ENCODE results near the gene NLRP6.
"Not testable (repeated sequence)": the region's sequence is repeated elsewhere in the genome, so short reads cannot be mapped to it uniquely, and the experiment has no call there.

Gene NLRP6

DNA sequence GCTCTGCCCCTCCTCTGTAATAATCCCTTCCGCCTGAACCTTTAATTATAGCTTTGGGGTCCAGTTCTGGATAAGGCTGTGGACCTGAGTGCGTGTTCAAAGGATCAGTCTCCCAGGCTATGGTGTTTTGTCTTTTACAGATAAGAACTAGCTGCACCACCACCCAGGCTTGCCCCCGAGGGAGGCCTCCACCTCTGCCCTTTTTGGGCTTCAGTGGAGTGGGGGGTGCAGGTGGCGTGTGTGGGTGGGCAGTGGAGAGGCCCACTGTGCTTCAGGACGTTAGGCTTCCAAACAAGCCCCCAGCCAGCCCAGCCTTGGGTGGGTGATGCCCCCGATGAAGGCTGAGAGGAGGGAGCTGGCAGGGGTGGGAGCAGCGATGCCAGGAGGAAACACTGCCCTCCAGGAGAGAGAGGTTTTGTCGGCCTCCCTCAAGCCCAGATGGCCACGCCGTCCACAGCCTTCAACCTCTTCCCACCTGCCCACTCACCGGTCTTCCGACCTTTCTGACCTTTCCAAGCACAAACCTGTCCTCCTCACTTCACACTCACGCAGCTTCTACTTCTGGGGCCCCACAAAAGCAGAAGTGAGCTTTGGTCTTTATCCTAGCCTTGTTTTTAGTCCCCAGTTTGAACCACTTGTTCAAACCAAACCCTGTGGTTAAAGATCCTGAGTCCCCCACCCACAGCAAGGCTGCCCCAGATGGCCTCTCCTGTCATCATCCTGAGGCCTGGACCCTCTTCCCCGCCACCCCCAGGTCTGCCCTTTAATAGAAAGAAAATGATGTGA, 21.1 kb upstream of the NLRP6 start:
- DNase-seq (ENCODE audit: low spot score) = no peak

DNA sequence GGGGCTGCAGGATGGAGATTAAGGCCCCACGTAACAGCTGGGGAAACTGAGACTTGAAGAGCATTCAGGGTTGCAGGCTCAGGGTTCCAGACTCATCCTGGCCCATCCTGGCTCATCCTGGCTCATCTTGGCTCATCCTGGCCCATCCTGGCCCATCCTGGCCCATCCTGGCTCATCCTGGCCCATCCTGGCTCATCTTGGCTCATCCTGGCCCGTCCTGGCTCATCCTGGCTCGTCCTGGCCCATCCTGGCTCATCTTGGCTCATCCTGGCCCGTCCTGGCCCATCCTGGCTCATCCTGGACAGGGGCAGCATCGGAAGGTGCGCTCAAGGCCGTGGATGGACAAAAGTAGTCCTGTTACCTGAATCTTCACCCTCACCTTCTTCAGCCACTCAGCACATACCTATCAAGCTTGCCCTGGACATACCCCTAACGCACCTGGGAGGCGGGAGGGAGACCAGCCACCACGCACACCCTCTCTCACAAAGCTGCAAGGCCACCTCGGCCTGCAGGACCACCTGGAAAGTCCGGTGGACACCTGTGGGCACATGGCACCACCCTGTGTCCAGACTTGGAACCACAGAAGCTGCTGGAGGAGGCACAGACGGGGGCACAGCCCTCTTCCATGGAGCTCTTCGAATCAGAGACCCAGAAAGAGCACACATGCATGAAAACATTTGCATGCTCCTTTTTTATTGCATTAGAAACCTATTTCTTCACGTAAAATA, 20.3 kb upstream of the NLRP6 start:
- no peak for DNase-seq (ENCODE audit: low spot score)

GRCh38 chr11:259413-259812, 18.8 kb upstream of the NLRP6 start:
- no peak for DNase-seq (ENCODE audit: low spot score)

DNA sequence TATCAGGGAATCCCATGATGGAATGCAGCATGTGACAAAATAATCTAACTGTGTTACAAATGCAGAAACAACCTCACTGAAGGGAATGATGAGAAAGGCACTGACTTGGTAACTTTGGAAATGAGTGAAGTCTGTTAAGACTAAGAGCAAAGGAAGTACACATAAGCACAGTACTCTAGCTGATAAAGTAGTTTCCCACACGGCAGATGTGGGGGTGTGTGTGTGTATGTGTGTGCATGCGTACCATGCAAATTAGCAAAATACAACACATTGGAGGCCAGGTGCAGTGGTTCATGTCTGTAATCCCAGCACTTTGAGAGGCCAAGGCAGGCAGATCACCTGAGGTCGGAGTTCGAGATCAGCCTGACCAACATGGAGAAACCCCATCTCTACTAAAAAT, 16.6 kb upstream of the NLRP6 start:
- no peak for DNase-seq (ENCODE audit: low spot score)

DNA sequence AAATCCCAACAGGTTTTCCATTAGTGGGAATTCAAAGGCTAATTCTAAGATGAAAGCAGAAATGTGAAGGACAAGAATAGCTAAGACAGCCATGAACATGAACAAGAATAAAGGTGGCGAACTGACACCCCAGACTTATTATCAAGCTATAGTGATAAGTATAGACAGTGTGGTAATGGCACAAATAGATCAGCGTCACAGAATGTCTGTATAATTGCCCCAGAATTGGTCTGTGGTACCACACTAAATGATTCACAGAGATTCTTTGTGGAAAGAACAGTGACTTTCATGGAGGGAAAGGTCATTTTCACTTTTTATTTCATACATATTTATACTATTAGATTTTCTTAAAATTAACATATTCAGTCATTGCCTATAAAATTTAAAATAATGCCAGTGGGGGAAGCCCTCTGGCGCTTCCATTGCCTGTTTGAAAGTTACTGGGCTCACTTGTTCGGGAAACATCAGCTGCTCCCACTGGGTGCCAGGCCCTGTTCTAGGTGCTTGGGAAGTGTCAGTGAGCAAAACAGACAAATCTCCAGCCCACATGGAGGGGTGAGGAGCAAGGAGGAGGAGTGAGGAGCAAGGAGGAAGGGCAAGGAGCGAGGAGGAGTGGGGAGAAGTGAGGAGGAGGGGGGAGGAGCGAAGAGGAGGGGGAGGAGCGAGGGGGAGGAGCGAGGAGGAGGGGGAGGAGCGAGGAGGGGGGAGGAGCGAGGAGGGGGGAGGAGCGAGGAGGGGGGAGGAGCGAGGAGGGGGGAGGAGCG, 11.3 kb upstream of the NLRP6 start:
- DNase-seq (ENCODE audit: low spot score) = no peak

DNA sequence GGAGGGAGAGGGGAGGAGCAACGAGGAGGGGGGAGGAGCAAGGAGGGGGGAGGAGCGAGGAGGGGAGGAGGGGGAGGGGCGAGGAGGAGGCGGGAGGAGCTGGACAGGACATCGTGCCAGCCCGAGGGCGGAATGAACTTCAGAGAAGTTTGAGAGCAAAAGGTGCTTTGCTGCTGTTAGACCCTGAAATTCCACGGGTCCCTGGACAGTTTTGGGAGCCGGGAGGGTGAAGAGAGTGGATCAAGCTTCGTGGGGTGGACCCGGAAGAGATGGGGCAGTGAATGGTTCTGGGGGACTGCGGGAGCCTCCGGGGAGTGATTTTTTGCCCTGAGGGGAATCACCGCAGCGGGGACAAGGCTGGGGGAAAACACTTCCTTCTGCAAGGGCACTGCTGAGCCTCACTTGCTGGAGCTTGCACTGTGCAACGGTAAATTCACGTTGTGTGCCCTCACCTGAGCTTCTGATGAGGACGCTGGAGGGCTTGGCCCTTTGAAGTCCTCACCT, 10.7 kb upstream of the NLRP6 start:
- no peak for DNase-seq (ENCODE audit: low spot score)

GRCh38 chr11:268716-269145, 9.5 kb upstream of the NLRP6 start:
- DNase-seq (ENCODE audit: low spot score) = not testable (repeated sequence)

DNA sequence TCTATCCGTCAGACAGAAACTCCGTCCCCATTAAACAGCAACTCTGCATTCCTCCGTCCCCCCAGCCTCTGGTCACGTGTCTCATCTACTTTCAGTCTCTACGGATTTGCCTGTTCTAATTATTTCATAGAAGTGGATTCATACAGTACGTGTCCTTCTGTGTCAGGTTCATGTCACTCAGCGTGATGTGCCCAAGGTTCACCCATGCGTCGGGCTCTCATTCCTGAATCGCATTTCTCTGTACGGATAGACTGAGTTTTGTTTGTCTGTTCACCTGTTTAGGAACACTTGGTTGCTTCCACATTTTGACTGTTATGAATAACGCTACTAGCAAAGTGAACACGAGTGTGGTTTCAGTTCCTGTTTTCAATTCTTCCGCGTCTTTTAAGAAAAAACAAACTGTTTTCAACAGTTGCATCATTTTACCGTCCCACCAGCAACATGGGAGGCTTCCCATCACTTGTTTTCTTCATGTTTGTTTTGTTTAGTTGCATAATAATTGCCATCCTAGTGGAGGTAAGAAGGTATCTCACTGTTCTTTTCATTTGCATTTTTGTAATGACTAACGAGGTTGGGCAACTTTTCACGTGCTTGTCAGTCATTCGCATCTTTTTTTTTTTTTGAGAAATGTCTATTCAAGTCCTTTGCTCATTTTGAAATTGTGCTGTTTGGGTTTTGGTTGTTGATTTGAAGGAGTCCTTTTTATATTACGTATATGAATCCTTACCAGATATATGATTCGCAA, 8.9 kb upstream of the NLRP6 start:
- no peak for DNase-seq (ENCODE audit: low spot score)

DNA sequence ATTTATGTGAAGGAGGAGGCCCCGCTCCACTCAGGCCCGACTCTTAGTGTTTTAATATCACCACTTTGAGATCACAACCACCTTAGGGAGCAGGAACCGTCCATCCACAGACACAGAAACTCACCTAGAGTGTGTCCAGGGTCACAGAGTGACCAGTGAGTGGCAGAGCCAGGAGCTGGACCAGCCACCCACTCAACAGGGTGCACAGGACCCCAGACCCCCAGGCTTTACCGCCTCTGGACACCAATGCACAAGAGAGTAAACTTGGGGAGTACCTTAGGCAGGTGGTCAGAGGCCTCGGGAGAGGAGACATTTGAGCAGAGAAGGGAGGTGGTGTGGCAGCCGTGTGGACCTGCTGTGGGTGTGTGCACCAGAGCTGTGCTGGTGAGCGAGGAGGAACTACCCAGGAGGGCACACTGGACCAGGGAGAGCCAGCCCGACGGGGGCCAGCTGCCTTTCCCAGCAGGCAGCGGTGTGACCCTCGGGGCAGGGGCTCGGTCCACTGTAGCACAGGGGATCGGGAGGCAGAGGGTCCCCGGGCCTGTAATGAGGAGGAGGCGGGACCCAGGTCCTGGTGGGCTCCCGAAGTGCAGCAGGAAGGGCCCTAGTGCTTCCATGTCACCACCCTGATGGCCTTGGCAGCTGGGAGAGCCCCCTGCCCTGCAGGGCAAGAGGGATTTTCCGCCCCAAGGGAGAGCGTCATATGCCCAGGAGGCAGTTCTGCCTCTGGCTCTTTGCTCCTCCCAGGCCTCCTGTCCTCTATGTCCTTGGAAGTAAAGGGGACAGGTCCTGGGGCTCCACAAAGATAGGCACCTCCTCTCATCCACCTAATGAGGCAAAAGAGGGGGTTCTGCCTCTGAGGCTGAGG, 7.5 kb upstream of the NLRP6 start:
- DNase-seq (ENCODE audit: low spot score) = no peak

DNA sequence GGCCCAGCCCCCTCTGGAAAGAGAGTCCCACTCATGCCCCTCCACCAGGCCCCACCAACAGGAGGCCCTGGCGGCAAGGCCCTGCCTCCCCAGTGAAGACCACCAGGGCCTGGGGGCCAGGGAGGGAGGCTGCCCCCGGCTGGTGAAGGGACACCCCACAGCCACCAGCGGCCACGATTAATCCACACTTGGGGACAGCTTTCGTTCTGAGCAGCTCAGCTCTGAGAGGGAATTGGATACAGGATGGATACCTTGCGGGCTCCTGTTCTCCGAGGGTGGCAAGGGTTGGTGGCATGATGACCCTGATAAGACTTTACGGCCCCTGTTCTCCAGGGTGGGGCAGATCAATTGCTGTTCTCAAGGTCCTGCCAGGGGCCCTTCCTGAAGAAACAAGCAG, 6.9 kb upstream of the NLRP6 start:
- no peak for DNase-seq (ENCODE audit: low spot score)

DNA sequence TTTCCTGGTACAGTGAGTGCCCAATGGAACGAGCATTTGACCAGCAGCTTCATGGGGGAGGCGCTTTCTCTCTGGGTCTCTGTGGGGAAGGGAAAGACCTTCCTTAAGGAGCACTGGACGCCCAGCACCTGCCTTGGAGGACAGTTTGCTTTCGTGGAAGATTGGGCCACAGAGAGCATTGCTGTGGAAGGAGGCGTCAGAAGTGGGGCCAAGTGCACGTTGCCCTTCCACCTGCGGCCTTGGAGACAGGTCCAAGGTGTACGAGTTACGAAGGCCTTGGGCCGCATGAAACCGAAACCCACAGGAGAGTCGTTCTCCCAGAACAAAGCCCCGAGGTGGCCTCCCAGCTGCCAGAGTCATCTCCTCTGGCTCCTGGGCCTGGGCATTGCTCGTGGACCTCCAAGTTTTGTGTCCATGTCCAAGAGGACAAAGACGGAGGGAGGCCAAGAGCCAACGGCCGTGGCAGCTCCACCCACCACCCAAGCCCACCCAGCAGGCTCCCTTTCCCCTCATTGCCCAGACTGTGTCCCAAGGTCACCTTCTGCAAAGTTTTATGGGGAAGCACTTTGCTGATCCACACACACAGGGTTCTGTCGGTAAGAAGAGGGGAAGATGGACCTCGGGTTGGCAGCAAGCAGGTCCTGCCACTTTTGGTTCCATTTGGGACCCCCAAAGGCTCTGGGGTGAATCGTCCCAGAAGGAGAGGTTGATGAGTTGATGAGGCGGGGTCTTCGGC, 5.8 kb upstream of the NLRP6 start:
- DNase-seq (ENCODE audit: low spot score) = no peak

DNA sequence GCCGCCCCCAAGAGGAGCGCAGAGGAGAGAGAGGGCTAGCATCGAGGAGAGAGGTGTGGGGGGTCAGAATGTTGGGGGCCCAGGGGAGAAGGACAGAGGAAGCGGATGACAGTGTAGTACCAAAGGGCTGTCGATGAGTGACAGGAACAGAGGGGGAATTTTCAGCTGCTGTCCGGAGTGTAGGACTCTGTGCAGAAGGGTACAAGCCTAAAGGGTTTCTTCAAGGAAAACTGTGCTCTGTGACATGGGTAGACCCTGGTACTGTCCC, 5.3 kb upstream of the NLRP6 start:
- DNase-seq (ENCODE audit: low spot score) = no peak

- no peak for DNase-seq (ENCODE audit: low spot score)
These were observed 2.0 kb upstream of the NLRP6 start for GRCh38 chr11:276219-276618.

- DNase-seq (ENCODE audit: low spot score) = no peak
These were observed 1.1 kb downstream of the NLRP6 start for GRCh38 chr11:279040-279965.

DNA sequence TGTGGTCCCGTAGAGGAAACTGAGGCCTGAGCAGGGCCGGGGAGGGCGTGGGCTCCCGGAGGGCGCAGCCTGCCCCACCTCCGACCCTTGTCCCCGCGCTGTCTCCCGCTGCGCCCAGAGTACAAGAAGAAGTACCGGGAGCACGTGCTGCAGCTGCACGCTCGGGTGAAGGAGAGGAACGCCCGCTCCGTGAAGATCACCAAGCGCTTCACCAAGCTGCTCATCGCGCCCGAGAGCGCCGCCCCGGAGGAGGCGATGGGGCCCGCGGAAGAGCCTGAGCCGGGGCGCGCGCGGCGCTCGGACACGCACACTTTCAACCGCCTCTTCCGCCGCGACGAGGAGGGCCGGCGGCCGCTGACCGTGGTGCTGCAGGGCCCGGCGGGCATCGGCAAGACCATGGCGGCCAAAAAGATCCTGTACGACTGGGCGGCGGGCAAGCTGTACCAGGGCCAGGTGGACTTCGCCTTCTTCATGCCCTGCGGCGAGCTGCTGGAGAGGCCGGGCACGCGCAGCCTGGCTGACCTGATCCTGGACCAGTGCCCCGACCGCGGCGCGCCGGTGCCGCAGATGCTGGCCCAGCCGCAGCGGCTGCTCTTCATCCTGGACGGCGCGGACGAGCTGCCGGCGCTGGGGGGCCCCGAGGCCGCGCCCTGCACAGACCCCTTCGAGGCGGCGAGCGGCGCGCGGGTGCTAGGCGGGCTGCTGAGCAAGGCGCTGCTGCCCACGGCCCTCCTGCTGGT, 1.9 kb downstream of the NLRP6 start:
- DNase-seq (ENCODE audit: low spot score) = no peak

DNA sequence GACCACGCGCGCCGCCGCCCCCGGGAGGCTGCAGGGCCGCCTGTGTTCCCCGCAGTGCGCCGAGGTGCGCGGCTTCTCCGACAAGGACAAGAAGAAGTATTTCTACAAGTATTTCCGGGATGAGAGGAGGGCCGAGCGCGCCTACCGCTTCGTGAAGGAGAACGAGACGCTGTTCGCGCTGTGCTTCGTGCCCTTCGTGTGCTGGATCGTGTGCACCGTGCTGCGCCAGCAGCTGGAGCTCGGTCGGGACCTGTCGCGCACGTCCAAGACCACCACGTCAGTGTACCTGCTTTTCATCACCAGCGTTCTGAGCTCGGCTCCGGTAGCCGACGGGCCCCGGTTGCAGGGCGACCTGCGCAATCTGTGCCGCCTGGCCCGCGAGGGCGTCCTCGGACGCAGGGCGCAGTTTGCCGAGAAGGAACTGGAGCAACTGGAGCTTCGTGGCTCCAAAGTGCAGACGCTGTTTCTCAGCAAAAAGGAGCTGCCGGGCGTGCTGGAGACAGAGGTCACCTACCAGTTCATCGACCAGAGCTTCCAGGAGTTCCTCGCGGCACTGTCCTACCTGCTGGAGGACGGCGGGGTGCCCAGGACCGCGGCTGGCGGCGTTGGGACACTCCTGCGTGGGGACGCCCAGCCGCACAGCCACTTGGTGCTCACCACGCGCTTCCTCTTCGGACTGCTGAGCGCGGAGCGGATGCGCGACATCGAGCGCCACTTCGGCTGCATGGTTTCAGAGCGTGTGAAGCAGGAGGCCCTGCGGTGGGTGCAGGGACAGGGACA, 2.7 kb downstream of the NLRP6 start:
- no peak for DNase-seq (ENCODE audit: low spot score)

GRCh38 chr11:281486-282161, 3.4 kb downstream of the NLRP6 start:
- DNase-seq (ENCODE audit: low spot score) = no peak
